ENCODE results near the gene GGNBP2.

GGNBP2 gene

DNA sequence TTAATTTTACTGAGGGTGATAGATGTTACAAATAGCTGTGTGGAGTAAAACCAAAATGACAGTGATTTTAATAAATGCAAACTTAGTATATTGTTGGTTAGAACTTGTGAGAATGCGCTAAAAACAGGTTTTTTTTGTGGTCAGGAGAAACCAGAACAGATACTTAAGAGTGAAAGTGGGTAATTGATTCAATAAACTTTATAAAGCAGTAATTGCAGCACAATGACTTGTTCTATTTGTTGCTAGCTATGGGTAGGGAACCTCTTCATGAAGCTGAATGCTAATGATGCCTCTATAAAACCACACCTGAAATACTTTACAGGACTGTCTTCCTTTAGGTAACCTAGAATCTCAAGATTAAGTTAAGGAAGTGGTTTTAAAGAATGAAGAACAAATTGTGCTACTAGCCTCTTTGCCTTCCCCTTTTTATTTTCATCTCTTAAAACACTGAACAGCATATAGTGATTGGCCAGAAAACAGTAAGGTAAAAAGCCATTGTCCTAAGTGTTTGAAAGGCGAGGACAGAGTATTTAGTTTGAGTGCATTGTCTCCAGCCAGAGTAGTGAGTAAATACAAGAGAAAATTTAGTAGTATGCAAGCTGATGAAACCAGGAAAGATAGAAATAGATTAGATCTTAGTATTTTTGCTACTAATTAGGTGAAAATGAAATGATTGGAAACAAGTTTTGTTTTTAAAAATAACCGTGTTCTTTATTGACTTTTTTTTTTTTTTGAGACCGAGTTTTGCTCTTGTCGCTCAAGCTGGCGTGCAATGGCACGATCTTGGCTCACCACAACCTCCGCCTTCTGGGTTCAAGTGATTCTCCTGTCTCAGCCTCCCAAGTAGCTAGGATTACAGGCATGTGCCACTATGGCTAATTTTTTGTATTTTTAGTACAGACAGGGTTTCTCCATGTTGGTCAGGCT, 6.0 kb downstream of the GGNBP2 start:
- no peak for DNase-seq (ENCODE audit: low read depth)

DNA sequence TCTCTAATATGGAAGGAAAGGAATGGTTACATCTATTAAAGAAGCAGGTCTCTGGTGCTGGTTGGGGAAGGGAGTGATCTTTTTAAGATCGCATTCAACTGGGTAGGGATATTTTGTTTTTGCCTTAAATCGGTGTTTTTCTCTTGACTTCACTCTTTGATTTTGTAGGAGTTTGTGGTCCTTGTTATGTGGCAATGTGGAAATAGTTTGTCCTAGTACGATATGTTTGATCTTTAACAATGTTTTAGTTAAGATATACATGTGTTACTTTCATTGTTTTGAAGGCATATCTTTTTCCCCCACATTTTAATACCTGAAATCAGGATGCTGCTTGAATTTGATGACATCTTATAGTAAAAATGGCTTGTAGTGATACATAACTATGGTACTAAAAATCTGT, 8.7 kb downstream of the GGNBP2 start:
- no peak for DNase-seq (ENCODE audit: low read depth)

DNA sequence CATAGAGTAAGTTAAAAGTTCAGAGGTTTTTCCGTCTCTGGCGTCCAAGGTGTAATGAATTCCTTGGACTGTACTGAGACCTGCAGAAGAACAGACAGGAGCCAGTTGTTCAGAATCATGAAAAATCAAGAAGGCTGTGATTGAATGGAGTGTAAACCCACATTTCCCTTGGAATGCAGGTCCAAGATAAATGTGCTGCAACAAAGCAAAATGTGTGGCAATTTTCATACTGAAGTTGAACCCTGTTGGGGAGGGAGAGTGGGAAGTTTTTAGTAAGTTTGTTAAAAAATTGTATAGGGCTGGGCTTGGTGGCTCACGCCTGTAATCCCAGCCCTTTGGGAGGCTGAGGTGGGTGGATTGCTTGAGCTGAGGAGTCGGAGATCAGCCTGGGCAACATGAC, 21.4 kb downstream of the GGNBP2 start:
- no peak for DNase-seq (ENCODE audit: low read depth)

DNA sequence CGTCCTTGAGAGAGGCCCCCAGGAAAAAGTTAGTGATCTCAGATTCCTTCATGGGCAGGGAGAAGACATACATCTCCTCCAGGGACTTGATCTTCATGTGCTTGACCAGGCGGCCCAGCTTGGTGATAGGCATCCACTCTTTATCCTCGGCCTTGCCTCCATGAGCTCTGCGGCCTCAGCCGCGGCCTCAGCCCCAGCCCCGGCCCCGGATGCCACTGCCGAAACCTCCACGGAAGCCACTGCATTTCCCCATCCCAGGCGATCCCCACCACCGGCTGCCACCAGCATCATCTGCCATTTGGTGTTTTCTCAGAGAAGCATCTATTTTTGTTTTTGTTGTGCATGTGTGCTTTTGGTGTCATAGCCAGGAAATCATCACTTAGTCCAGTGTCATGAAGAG, 30.3 kb downstream of the GGNBP2 start:
- no peak for DNase-seq (ENCODE audit: low read depth)

DNA sequence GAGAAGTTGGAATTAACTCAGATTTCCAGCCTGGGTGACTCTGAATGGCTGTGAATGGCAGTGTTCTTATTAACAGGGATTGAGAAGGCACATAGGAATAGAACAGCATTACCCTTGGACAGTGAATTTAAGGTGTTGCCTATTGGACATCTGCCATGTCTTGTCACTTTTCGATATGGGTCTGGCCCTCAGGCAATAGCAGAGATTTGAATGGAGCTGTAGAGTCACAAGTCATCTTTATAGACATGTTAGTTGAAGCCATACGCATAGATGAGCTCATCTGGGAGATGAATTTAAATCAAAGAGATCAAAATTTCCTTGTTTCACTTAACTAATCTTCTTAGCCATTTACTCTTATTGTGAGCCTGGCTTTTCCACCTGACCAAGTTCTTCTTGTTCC, 32.1 kb downstream of the GGNBP2 start:
- no peak for DNase-seq (ENCODE audit: low read depth)

DNA sequence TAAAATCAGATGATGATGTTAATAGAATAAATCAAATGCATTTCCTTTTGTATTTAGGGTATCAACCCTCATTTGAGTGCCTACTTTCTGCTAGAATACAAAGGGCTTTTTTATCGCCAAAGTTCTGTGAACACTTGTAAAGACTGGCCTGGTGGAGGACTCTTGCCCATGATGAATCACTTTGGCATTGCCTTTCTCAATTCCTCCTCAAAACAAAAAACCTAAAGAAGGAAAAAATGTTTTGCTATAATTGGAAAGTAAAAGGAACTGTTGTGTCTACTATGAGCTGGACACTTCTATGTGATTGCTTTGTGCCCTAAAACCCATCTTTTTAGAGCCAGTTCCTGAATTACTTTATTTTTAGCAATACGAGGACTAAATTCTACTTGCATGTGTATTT, 34.0 kb downstream of the GGNBP2 start:
- no peak for DNase-seq (ENCODE audit: low read depth)

DNA sequence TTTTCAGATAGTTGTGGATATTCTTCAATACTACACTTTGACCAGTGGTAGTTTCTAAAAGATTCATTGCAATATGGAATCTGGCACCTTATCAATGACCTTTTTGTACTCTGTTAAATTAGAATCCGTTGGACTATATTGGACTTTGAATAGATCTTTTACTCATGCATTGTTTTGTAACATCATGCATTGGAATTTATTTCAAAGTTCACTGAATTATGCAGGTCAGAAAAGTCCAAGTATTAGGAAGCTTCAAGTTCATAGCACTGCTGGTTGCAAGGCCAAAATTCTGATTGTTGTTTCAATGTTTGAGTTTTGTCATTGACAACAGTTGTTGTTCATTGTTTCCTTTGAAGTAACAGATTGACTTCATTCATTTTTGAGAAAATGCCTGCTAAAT, 39.1 kb downstream of the GGNBP2 start:
- no peak for DNase-seq (ENCODE audit: low read depth)

DNA sequence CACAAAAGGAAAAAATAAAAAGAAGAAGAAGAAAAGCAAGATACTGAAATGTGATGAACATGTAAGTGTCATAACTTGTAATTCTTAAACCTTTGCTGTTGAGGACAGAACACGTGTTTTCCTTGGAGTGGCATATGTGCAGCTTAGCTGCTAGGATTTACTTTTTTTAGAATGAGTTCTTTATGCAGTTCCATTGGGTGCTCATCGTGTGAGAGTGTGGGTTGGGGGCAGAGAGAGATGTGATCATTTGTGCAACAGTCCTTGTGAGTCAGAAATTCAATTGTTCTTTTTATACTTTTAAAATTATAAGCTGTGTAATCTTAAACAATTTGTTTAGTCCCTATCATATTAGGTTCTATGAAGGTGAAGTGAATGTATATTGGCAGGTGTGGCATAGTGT, 41.4 kb downstream of the GGNBP2 start:
- no peak for DNase-seq (ENCODE audit: low read depth)

DNA sequence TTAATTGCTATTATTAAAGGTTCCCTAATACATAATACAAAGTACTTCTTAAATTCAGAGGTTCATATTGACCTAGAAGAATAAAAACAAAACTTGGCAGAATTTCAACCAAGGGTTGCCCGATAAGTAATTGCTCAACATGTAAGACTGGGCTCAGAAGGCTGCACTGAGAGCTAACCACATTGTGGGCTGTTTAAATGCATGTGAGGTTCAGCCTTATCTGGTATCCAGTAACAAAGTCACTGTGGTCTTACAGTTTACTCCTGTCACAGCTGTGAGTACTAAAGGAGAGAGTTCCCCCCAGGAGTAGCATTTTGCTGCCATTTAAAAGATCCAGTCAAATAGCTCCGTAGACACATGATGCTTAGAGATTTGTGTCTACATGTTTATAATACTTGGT, 45.4 kb downstream of the GGNBP2 start:
- DNase-seq (ENCODE audit: low read depth): no peak

DNA sequence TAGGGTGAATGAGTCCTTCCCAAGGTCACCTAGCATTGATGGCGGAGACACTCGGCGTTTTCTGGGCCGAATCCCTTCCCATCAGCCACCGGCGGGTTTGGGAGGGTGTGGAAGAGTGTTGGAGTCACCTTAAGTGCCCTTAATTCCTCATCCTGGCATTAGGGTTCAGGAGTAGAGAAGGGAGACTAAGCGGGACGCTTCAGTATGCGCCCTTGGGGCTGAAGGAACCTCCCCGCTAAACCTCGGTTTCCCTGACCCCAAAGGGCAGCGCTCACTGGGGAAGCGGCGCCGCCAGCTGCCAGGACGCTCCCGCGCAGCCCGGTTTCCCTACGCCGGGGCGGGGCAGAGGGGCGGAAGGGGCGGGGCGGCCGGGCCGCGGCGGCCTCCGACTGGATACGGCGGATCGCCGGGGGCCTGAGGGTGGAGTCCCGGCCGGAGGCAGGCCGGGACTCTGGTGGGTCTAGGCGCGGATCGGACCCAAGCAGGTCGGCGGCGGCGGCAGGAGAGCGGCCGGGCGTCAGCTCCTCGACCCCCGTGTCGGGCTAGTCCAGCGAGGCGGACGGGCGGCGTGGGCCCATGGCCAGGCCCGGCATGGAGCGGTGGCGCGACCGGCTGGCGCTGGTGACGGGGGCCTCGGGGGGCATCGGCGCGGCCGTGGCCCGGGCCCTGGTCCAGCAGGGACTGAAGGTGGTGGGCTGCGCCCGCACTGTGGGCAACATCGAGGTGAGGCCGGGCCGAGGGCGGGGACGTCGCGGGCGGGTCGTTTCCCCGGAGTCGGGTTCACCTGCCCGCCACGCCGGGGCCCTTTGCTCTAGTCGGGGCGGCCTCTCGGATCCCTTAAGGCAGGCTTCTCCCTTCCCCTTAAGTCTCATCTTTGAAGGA, 47.0 kb downstream of the GGNBP2 start, which contains the start of gene DHRS11:
TSS of gene DHRS11 (plus strand) at position 446 of the 882 bp plus-strand sequence. CDS start at position 577, 131 bp downstream.
- DNase-seq (ENCODE audit: low read depth): peak; percentile 63

DNA sequence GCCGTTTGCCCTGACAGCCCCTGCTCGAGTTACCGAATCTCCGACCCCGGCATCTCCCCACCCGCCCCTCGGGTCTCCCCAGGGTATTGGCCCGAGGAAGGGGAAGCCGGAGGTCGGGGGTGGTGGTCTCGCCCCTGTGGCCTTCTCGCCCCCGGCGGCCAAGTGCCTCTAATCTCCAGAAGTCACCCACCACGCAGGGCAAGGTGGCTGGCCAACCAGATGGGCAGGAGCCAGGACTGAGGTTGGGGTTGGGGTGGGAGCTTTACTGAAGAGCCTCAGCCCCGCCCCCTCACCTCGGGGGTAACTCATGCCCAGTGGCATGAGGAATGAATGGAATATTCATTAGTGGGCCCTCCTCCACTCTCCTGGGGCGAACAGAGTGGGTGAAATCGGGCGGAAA, 47.6 kb downstream of the GGNBP2 start:
- DNase-seq (ENCODE audit: low read depth): no peak

DNA sequence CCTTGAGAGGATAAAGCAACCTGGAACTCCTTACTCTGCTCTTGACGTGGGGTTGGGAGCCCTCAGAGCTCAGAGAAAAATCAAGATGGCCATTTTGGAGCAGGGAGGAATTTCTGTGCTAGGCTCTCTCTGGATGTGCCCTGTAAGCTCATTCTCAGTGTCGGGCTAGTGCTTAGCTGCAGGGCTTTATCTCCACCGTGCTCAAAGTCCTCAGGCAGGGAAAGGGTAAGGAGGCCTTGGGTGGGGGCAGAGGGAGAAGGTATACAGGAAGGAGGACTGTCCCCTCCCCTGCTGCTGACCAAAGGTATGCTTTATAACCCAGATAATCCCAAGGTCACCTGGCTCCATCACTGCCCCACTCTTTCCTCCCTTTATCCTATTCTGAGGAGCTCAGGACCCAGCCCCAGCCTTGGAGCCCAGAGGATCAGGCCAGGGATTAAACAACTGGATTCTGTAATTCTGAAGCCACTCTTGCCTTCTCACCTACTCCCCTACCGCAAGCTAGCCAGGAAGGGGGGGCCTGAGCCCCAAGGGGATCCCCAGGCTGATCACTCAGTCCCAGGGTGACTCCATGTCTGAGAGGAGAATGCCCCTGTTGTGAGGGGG, 48.1 kb downstream of the GGNBP2 start:
- no peak for DNase-seq (ENCODE audit: low read depth)

DNA sequence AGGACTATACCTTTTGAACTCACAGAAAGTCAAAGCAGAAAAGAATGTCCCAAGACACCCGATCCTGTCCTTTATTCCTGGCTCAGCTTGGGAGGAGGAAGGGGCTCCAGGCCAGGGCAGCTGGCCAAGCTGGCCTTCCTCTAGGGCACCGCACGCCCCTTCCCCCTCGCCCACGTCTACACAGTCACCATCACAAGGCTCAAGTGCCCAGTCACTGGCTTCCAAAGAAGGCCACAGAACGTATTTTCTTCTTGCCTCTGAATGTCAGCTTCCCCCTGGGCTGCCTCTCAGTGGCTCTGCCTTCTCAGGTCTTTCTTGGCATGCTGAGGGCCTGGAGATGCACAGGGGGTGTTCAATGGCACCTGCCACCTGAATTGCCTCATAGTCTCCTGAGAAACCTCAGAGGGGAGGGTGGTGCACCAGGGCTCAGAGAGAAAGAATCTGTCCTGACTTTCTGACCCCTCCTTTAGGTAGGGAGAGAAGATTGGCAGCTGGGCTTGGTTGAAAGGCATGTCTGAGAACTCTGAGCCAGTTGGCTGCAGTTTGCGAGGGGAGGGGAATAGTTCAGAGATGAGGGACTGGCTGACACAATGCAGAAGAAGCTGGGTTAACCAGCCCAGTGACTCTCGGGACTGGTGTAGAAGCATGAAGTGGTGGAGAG, 49.1 kb downstream of the GGNBP2 start:
- no peak for DNase-seq (ENCODE audit: low read depth)

DNA sequence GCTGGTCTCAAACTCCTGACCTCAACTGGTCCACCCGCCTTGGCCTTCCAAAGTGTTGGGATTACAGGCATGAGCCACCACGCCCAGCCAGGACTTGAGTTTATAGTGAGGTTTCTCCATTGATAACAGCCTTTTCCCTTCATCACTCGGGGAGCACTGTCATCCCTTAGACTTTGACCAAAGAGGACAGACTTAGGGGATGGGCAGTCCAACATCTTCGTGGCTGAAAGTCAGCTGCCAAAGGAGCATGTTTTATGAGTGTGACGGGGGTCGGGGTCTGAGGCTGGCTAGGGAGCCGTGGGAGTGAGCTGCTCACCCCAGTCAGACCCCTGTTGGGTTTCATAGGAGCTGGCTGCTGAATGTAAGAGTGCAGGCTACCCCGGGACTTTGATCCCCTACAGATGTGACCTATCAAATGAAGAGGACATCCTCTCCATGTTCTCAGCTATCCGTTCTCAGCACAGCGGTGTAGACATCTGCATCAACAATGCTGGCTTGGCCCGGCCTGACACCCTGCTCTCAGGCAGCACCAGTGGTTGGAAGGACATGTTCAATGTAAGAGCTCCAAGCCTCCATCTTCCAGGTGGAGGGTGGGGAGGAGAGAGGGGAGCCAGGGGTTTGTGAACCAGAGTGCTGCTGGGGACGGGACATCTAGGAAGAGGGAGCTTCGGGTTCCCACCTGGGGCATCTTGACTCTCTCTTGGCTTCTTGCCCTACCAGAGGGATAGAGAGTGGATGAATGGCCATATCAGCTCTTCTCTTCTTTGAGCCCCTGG, 50.1 kb downstream of the GGNBP2 start:
- DNase-seq (ENCODE audit: low read depth): no peak

DNA sequence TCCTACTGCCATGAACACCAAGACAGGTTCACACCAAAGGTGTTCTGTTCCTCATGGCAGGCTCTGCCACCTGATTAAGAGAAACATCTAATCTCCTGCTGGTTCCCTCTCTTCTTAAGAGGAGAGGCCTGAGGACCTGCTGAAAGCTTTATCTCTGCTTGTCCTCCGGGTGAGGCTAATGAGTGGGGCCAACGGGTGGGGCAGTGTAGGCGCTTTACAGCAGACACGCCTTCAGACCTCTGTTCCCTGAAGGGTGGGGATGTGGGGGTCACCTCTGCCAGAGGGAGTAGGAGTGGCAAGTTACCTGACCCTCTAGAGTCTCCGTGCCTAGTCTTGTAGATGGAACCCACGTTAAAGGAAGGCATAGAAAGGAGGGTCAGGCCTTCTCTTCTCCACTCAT, 52.5 kb downstream of the GGNBP2 start:
- no peak for DNase-seq (ENCODE audit: low read depth)

DNA sequence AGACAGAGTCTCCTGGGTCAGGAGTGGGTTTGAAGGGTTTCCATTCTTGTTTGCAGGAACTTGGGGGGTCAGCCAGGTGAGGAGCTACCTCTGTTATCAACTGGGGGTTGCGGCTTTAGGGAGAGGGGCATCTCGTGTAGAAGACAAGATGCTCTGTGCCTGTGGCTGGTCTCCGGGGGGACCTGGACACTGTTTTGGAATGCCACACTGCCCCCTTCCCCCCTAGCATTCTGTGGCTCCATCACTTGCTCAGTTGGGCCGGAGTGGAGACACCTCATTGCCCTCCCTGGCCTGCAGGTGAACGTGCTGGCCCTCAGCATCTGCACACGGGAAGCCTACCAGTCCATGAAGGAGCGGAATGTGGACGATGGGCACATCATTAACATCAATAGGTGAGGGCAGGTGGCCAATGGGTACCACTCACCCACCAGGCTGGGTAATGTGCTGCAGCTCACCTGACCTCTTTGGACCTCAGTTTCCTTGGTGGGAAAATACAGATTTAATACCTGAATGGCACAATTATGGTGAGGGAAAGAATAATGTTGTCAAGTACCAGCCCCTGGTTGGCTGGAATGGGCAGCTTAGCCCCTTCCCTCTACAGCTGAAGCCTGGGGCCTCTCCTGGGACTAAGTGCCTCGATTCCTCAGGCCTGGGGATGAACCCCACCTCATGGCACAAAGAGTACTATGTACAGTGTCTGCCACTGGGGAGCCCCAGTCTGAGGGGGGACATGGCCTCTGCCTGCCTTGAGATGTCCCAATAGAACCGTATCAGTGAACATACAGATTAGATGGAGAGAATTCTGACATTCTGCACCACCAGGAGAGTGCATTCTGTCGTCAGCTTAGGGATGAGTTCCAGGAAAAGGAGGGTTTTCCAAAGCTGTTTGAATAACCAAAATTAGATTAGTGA, 53.4 kb downstream of the GGNBP2 start:
- no peak for DNase-seq (ENCODE audit: low read depth)

DNA sequence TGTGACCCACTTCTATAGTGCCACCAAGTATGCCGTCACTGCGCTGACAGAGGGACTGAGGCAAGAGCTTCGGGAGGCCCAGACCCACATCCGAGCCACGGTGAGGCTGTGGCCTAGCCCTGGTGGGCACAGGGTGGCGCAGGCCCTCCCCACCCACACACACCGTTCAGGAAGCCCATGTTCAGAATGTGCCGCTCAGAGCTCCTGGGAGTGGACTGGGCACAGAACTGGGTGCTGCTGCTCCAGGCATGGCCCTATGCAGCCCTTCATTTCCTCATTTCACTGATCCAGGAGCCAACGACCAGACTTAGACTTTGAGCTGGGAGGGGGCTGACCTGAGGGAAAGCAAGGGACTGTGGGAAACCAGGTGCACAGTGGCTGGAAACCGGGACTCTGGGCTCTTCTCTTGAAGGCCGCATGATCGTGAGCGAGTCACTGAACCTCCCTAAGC, 54.3 kb downstream of the GGNBP2 start:
- DNase-seq (ENCODE audit: low read depth): no peak

DNA sequence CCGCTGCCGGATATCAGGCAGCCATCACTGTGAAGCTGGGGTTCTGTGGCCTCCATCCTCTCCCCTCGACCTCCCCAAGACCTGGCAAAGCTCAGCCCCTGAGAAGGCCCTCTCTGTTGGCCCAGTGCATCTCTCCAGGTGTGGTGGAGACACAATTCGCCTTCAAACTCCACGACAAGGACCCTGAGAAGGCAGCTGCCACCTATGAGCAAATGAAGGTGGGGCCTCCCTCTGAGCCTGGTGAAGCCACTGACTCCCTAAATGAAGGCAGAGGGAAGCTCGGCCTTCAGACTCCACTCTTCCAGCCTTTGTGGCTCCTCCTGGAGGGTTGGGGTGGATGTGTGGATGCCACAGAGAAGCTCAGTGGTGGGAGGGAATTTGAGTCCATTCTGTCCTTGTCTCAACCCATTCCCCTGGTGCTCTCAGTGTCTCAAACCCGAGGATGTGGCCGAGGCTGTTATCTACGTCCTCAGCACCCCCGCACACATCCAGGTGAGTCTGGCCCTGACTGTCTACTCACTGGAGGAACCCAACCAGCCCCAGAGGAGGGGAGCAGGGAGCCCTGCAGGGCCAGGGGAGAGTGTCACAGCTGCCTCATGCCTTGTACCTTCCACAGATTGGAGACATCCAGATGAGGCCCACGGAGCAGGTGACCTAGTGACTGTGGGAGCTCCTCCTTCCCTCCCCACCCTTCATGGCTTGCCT, 55.0 kb downstream of the GGNBP2 start:
- no peak for DNase-seq (ENCODE audit: low read depth)

DNA sequence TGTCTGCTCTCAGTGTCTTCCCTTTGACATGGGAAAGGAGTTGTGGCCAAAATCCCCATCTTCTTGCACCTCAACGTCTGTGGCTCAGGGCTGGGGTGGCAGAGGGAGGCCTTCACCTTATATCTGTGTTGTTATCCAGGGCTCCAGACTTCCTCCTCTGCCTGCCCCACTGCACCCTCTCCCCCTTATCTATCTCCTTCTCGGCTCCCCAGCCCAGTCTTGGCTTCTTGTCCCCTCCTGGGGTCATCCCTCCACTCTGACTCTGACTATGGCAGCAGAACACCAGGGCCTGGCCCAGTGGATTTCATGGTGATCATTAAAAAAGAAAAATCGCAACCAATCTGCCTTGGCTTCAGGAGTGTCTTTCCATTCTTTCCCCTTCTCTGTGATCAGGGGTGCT, 55.7 kb downstream of the GGNBP2 start:
- DNase-seq (ENCODE audit: low read depth): no peak

DNA sequence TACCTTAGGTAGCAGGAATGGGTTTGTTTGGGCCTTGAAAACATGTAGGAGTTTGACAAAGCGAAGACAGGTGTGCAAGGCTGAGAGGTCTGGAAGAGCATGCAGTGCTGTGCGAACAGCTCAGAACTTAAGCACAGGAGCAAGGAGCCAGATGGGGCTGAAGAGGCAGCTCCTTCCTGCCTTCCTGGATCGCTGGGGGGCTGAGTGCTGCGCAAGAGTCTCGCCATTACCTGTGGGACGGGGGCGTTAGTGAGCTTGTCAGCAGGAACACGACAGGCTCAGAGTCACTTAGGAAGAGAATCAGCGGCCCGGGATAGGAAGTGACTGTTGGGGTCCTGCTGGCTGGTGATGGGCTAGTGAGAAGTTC, 56.2 kb downstream of the GGNBP2 start:
- no peak for DNase-seq (ENCODE audit: low read depth)
